GM13976 (cell line): ENCODE measurements around the gene PLIN4.
A peak's percentile ranks its signal among the peaks of the same experiment; 100 is the strongest.

Source experiments
- DNase-seq: peaks from one replicate; pipeline ENCODE4 v3.0.0; 2012; ENCODE audit warnings: low spot score
- CTCF ChIP-seq: IDR thresholded peaks from 2 replicates; pipeline ENCODE4 v1.5.1; 2012; ENCODE audit warnings: borderline replicate concordance, mild to moderate bottlenecking; ENCODE audit not compliant: insufficient read depth; ENCODE audit errors: extremely low read depth, missing control alignments, control extremely low read depth
- in situ Hi-C: fragments of 300-500 bp; cut with MboI; formaldehyde crosslinking; loops from one replicate; pipeline ENCODE4 v1.12.0; 2022; ENCODE audit warnings: low sequenced_read_pairs, mixed read lengths, inconsistent platforms; ENCODE audit not compliant: unreplicated experiment

Gene PLIN4

GRCh38 chr19:4553092-4553695 is 34.9 kb upstream of the PLIN4 start:
- in situ Hi-C loops: no loop called here
- DNase-seq: no peak
- no peak for TF ChIP-seq CTCF

GRCh38 chr19:4552525-4552819 is 34.2 kb upstream of the PLIN4 start:
- no peak for TF ChIP-seq CTCF
- no peak for DNase-seq
- in situ Hi-C loops: no loop called here

GRCh38 chr19:4550479-4551050 is 32.3 kb upstream of the PLIN4 start:
- TF ChIP-seq CTCF: no peak
- in situ Hi-C loops: no loop called here
- no peak for DNase-seq

GRCh38 chr19:4550018-4550417 is 31.7 kb upstream of the PLIN4 start:
- TF ChIP-seq CTCF: no peak
- in situ Hi-C loops: no loop called here

GRCh38 chr19:4548238-4548584 is 29.9 kb upstream of the PLIN4 start:
- no peak for TF ChIP-seq CTCF
- DNase-seq: no peak
- in situ Hi-C loops: no loop called here

More at GRCh38 chr19:4550018-4550417, 31.7 kb upstream of the PLIN4 start:
- no peak for DNase-seq

- in situ Hi-C loops: no loop called here
- TF ChIP-seq CTCF: peak; percentile 32
- no peak for DNase-seq
Measured at GRCh38 chr19:4547303-4548237, 29.3 kb upstream of the PLIN4 start.
